Mesodermal cell (in vitro differentiated cells): ENCODE data around the gene PLA2G4F. TPM values are rescaled to one million over a fixed set of nuclear protein-coding genes. Genes with fewer than 3 reads are reported as not detected.

Experiments used
- H3K27ac ChIP-seq: 2 replicates; pipeline ENCODE4 v1.7.0; 2013; ENCODE audit warnings: mild to moderate bottlenecking, low read depth, low read length, moderate library complexity; ENCODE audit not compliant: severe bottlenecking
- H3K36me3 ChIP-seq: 2 replicates; pipeline ENCODE4 v1.7.1; 2013; ENCODE audit warnings: mild to moderate bottlenecking, low read length, moderate library complexity; ENCODE audit not compliant: control insufficient read depth, insufficient read depth
- H3K4me1 ChIP-seq: one replicate; pipeline ENCODE4 v1.7.1; 2013; ENCODE audit warnings: mild to moderate bottlenecking, low read length; ENCODE audit not compliant: insufficient read depth, control insufficient read depth, poor library complexity, severe bottlenecking
- H3K4me3 ChIP-seq: 2 replicates; pipeline ENCODE4 v1.7.0; 2013; ENCODE audit warnings: low read length, control low read depth, mild to moderate bottlenecking; ENCODE audit not compliant: insufficient read depth, poor library complexity, severe bottlenecking; ENCODE audit errors: extremely low read depth
- H3K9me3 ChIP-seq: 2 replicates; pipeline ENCODE4 v1.7.1; 2013; ENCODE audit warnings: mild to moderate bottlenecking, low read length, moderate library complexity; ENCODE audit not compliant: control insufficient read depth
- WGBS, 2 experiments: methylation state at CpG; one replicate each; pipeline ENCODE4 v1.1.5; 2013; ENCODE audit warnings: missing lambda C conversion rate in 2 of 2; ENCODE audit not compliant: insufficient coverage in 2 of 2; 5-methylcytosine and 5-hydroxymethylcytosine counted together
- polyA plus RNA-seq, 2 experiments: library from polyadenylated mRNA; stranded (reverse); fragments of 50-300 nt; gene quantifications; one replicate each; pipeline ENCODE4 v1.2.3, GENCODE V29; 2013

The PLA2G4F gene, protein sequence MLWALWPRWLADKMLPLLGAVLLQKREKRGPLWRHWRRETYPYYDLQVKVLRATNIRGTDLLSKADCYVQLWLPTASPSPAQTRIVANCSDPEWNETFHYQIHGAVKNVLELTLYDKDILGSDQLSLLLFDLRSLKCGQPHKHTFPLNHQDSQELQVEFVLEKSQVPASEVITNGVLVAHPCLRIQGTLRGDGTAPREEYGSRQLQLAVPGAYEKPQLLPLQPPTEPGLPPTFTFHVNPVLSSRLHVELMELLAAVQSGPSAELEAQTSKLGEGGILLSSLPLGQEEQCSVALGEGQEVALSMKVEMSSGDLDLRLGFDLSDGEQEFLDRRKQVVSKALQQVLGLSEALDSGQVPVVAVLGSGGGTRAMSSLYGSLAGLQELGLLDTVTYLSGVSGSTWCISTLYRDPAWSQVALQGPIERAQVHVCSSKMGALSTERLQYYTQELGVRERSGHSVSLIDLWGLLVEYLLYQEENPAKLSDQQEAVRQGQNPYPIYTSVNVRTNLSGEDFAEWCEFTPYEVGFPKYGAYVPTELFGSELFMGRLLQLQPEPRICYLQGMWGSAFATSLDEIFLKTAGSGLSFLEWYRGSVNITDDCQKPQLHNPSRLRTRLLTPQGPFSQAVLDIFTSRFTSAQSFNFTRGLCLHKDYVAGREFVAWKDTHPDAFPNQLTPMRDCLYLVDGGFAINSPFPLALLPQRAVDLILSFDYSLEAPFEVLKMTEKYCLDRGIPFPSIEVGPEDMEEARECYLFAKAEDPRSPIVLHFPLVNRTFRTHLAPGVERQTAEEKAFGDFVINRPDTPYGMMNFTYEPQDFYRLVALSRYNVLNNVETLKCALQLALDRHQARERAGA
- polyA plus RNA-seq (2013, experiment 1 of 2): not detected
- not detected for polyA plus RNA-seq (2013, experiment 2 of 2)

GRCh38 chr15:42156243-42156922 lies at the start of gene PLA2G4F:
TSS of gene PLA2G4F (minus strand) at chr15:42156636. CDS start at chr15:42156549, 87 bp downstream.
- Histone ChIP-seq H3K4me3 (no peak within 1 kb of the TSS), H3K36me3 (peaks cover 31% of the 10 kb centered on the region)
- WGBS, 2 experiments: 83 to 84% methylated on average over 7 to 8 of the region's 8 CpGs

GRCh38 chr15:42203891-42204290 lies 47.5 kb upstream of the PLA2G4F start:
- Histone ChIP-seq H3K36me3 (peaks cover 31% of the 10 kb centered on the region), H3K27ac (no peak overlapping the region), H3K4me1 (no peaks in the 10 kb centered on the region), H3K9me3 (no peaks in the 10 kb centered on the region), H3K4me3 (no peak overlapping the region)
- WGBS, 2 experiments: 90 to 100% methylated on average over 1 to 2 of the region's 3 CpGs

More at GRCh38 chr15:42156243-42156922, at the start of gene PLA2G4F:
- Histone ChIP-seq H3K9me3 (no peaks in the 10 kb centered on the region), H3K27ac (no peak within 1 kb of the TSS), H3K4me1 (peaks cover 13% of the 10 kb centered on the region)

DNA sequence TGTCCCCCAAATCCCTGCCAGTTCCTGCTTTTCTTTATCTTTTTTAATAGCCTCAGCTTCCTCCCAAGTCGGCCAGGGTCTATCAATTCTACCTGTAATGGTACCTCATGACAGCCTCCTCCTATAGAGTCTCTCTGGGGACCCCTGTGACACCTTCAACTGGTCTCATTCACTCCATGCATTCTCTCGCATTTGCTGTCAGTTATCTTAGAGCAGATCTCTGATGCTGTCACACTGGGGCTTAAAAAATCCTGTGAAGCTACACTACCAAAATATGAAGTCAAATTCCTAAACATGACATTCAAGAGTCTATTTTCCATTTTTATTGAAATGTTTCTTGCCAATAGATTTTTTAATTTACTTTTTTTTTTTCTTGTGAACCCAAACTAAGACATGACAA lies 46.2 kb upstream of the PLA2G4F start:
- no peaks in the 10 kb centered on the region for H3K4me1 ChIP-seq
- no peak overlapping the region for H3K4me3 ChIP-seq
- H3K36me3 ChIP-seq: peaks cover 37% of the 10 kb centered on the region
- no peaks in the 10 kb centered on the region for H3K9me3 ChIP-seq
- WGBS, 2 experiments: 100% methylated on average over 1 to 2 of the region's 2 CpGs
- no peak overlapping the region for H3K27ac ChIP-seq

DNA sequence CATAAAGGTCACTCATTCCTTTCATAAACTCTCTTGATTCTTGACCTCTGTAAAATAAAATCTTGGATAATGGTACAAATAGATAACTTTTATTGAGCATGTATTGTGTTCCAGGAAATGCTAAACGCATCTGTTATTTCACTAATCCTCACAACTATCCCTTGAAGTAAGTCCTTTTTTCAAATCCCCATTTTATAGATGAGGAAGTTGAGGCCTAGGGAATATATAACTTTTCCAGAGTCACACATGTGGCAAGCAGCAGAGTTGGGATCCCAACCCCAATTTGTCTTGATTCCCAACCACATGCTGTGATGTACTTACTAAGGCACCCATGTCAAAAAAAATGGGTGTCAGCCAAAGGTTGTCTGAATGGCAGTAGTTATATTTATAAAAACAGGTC lies 45.4 kb upstream of the PLA2G4F start:
- Histone ChIP-seq H3K9me3 (no peaks in the 10 kb centered on the region), H3K4me1 (no peaks in the 10 kb centered on the region), H3K4me3 (no peak overlapping the region), H3K36me3 (peaks cover 43% of the 10 kb centered on the region), H3K27ac (no peak overlapping the region)
- WGBS, 2 experiments: no CpG with 5 or more reads among the region's 1 CpG

DNA sequence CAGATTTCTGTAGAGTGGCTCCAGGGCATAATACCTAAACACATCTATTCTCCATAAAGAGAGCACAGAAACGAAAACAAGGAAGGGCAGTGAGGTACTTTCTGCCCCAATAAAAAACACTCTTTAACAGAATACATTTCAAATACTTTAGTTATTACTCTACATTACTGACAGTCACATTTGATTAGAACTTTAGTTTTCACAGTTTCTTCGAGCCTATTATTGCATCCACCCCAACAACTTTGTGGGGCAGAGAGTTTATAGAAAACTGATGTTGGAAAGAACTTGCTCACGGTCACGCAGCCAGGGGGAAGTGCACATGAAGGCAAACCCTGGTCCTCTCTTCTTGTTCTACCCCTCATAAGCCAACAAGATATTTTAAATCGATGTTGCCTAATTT lies 42.7 kb upstream of the PLA2G4F start:
- H3K4me3 ChIP-seq: no peak overlapping the region
- H3K9me3 ChIP-seq: no peaks in the 10 kb centered on the region
- WGBS, 2 experiments: 92% methylated on average over 1 of the region's 5 CpGs; no CpG with 5 or more reads in 1 of the 2 experiments
- no peaks in the 10 kb centered on the region for H3K4me1 ChIP-seq
- H3K27ac ChIP-seq: no peak overlapping the region
- peaks cover 31% of the 10 kb centered on the region for H3K36me3 ChIP-seq

GRCh38 chr15:42198516-42198915 lies 42.1 kb upstream of the PLA2G4F start:
- Histone ChIP-seq H3K4me3 (no peak overlapping the region), H3K27ac (no peak overlapping the region), H3K4me1 (no peaks in the 10 kb centered on the region), H3K36me3 (peaks cover 27% of the 10 kb centered on the region), H3K9me3 (no peaks in the 10 kb centered on the region)
- WGBS, 2 experiments: 83% methylated on average over 1 of the region's 1 CpG; no CpG with 5 or more reads in 1 of the 2 experiments

GRCh38 chr15:42194513-42194912 lies 38.1 kb upstream of the PLA2G4F start:
- WGBS, 2 experiments: 88% methylated on average over 3 of the region's 5 CpGs; no CpG with 5 or more reads in 1 of the 2 experiments
- H3K27ac ChIP-seq: no peak overlapping the region
- H3K4me1 ChIP-seq: no peaks in the 10 kb centered on the region
- H3K9me3 ChIP-seq: no peaks in the 10 kb centered on the region
- H3K4me3 ChIP-seq: no peak overlapping the region
- H3K36me3 ChIP-seq: peaks cover 49% of the 10 kb centered on the region

- Histone ChIP-seq H3K36me3 (peaks cover 49% of the 10 kb centered on the region), H3K4me1 (no peaks in the 10 kb centered on the region), H3K4me3 (no peak overlapping the region), H3K27ac (no peak overlapping the region), H3K9me3 (no peaks in the 10 kb centered on the region)
- WGBS, 2 experiments: 100% methylated on average over 1 to 2 of the region's 3 CpGs
These were observed 36.9 kb upstream of the PLA2G4F start for GRCh38 chr15:42193383-42193782.

DNA sequence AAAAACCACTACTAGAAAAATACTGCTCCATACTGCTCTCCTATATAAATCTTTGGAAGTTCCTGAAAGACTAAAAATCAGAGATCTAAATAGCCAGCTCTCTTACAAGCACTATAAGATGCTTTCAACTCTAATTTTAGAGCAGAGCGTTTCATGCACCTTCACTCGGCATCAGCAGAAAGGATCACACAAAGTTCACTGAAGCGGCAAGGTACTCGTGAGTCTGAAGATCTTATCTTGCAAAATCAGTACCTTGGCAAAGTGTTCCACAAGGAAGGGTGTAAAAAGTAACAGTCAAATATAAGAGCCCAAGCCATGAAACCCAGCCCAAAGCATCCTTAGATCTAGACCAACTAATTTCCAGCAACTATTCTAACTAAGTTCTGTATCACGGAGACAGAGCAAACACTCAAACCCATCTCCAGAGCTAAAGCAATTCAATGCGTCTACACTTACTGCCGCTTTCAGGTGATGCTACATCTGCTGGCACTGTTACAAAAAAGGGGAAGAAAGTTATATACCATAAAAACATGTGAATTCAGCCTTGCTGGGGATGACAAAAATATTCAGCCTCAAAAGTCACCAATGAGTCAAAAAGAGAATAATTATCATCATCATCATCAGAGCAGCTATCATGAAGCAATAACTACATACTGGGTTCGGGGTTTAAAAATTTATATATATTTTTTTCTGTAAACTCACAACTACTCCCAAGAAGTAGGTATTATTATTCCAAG lies 35.3 kb upstream of the PLA2G4F start:
- Histone ChIP-seq H3K36me3 (peaks cover 52% of the 10 kb centered on the region), H3K4me1 (no peaks in the 10 kb centered on the region), H3K27ac (no peak overlapping the region), H3K4me3 (no peak overlapping the region), H3K9me3 (no peaks in the 10 kb centered on the region)
- 94 to 96% methylated on average over 4 to 5 of the region's 8 CpGs for WGBS, 2 experiments

- 100% methylated on average over 2 of the region's 2 CpGs for WGBS, 2 experiments
- Histone ChIP-seq H3K4me3 (no peak overlapping the region), H3K36me3 (peaks cover 66% of the 10 kb centered on the region), H3K9me3 (no peaks in the 10 kb centered on the region), H3K27ac (no peak overlapping the region), H3K4me1 (no peaks in the 10 kb centered on the region)
These were observed 33.9 kb upstream of the PLA2G4F start for GRCh38 chr15:42190370-42190769.
